ENCODE results near the gene ORC4.

ORC4 gene

DNA sequence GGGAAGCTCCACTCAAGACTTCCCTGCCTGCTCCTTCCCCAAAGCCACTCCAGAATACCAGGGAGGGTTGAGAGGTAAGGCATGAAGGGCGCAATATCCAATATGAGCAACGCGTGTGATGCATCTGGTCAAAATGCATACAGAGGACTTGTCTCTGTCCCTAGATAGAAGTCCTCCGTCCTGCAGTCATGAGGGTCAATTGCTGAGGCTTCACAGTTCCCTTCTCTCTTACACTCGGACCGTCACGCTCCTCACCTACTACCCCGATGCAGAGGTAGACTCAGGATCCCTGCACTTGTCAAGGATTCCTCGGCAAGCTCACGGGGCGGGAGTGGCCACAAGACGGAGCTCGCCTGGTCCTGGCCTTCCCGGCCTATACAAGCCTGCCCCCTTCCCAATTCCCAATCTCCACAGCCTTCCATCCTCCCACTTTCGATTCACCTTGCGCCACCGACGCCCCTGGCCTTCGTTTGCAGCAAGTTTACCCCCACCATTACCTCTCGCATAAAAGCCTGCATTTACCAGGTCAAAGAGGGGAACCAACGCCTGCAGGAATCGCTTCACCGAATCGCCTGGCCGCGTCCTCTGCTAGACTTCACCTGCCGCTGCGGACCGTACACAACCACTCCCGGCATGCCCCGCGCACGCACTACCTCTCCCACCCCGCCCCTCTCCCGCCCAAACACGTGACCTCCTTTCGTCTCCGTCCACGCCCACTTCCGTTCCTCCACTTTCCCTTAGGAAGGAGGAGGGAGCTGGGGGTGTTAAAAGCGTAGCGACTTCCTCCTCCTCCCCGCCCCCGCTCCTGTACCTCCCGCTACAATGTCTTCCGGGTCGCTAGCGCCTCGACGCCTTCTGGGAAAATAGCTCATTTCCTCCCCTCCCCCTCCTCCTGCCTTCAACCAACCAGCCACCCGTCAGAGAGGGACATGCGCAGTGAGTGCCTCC, at the start of gene ORC4:
Gene ORC4 (minus strand): TSS at position 627 of the 948 bp plus-strand sequence. CDS start 44,779 bp downstream, outside the sequence.
- DNase-seq = peak; percentile 90

- DNase-seq = no peak
These were observed 47.3 kb upstream of the ORC4 start for GRCh38 chr2:148067801-148068200.

DNA sequence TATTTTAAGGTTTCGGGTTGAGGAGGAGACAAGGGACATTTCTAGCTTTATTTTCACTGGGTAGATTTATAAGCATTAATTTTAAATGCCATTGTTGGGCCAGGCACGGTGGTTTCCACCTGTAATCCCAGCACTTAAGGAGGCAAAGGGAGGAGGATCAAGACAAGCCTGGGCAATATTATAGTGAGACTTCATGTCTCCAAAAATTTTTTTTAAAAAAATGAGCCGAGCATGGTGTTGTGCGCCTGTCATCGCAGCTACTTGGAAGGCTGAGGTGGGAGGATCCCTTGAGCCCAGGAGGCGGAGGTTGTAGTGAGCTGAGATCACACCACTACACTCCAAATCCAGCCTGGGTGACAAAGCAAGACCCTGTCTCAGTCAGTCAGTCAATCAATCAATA, 45.4 kb upstream of the ORC4 start:
- DNase-seq = no peak

DNA sequence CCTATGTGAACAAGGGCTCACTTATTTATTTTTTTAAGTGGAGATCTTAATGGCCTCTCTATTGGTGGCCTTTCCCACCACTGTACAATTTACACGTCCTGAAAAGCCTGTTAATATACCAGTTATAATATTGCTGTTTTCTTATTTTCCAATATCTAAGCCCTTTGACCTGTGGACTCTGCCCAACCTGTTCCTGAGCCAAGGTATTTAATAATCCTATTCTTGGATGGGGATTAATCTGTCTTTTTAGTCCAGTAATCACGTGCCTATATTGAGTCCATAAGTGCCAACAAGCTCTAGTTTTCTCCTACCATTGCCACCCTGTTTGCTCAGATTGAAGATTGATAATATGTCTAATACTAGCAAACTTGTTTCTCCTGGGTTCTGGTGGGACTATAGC, 43.1 kb upstream of the ORC4 start:
- DNase-seq = no peak

- no peak for DNase-seq
These were observed 38.1 kb upstream of the ORC4 start for GRCh38 chr2:148058641-148059040.

- DNase-seq = no peak
These were observed 32.1 kb upstream of the ORC4 start for GRCh38 chr2:148052687-148053086.

DNA sequence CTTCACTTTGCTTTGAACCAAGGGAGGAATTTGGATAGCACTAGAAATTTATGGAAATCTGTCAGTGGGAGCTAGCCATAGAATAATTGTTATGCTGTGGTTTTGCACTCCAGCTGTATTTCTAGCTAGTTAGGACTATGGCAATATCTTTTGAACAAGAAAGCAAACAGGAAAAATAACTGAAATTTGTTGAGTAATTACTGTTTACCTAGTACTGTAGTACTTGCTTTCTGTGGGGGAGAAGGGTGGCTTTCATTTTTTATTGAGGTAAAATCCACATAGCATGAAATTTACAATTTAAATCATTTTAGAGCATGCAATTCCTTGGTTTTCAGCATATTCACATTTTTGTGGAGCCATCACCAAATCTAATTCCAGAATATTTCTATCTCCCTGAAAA, 28.7 kb upstream of the ORC4 start:
- no peak for DNase-seq

DNA sequence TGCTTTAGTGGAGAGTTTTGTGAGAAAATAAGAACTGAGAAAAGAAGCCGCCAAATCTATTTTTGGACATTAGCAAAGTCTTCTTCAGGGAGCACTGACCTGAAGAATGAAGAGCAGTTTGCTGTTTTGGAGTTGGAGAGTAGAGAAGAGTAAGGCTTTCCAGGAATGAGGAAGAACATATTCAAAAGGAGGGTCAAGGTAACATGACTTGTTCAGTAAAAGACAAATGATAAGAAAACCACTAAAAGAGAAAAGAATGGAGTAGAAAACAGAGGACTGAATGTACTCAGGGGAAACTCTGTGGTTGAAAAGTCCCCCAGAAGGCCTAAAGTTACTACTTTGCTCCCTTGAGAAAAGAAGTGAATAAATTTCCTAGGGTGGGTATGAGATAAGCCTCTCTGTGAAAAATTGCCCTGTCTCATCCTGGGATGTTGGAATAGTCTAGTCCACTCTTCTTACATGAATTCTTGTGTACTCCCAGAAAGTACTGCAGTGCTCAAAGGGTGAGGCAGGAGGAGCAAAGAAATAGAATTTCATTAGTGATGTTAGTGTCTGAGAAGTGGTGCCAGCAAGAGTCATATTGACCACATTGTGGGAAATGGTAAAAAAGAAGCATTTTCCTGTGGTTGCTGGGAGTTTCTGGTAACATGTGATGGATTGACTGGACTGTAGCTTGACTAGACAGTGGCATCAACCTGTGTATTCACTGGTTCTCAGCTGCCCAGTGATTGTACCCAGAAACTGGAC, 28.1 kb upstream of the ORC4 start:
- DNase-seq = no peak

DNA sequence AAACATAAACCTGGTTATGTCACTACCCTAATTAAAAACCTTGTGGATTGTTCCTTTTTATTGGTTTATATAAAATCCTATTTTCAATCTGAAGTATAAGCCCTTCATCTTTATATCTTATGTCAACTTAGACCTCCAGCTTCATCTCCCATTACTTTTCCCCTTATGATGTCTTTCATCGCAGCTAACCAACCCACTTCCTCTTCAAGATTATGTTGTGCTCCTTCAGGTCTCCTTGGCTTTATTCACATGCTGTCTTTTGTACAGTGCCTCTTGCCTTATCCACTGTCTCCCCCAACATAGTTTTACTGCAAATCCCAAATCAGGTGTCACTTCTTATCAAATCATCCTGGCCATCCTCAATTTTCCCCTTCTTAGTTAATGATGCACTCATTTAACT, 26.3 kb upstream of the ORC4 start:
- DNase-seq = no peak

GRCh38 chr2:148044322-148044721, 23.8 kb upstream of the ORC4 start:
- DNase-seq = no peak

GRCh38 chr2:148042219-148042618, 21.7 kb upstream of the ORC4 start:
- DNase-seq = no peak

DNA sequence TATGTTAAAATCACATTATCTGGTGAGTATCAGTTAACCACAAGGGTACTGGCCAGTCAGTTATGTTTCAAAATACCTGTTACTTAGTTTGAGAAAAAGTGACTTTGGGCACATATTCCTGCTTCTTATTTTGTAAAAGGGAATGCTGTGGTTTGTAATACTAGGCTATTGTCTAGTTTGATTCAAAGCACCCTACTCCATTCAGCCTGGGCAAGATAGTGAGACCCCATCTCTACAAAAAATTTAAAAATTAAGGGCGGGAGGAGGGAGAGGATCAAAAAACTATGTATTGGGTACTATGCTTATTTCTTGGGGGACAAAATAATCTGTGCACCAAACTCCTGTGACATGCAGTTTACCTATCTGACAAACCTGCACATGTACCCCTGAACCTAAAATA, 19.2 kb upstream of the ORC4 start:
- DNase-seq = no peak

- DNase-seq = no peak
These were observed 11.7 kb upstream of the ORC4 start for GRCh38 chr2:148032215-148032614.

- no peak for DNase-seq
These were observed 10.6 kb upstream of the ORC4 start for GRCh38 chr2:148031152-148031551.

DNA sequence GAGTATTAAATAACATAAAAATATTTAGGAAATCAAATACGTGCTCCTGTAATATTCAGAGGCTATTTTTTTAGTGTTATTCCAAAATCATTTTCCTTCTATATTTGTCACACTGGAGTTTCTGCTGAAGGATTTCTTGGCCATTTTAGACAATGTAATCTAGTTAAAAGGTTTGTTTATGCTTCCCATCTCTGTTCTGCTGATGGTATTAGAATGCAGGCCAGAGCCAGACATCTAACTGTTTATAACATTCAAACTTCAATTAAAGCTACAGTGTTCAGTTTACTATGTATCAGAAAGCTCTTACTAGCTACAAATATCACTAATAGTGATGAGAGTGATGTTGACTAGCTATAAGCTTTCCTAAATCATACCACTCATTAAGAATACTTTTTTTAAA, 8.2 kb upstream of the ORC4 start:
- no peak for DNase-seq

DNA sequence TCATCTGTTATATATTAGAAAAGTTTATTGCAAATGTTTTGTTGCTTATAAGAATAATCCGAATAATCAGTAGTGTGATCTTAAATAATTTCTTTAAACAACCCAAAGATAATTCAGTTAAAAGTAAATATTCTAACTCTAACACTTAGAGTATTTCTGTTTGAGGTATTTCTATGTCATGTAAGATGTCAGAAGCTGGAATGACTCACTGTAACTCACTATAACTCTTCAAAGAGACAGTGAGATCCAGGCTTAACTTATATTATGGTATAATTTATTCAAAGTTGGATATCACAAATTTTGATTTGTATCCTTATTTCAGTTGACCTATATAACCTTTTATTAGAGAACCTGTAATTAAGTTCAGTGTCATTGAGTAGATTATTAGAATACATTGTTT, 7.3 kb upstream of the ORC4 start:
- DNase-seq = no peak

DNA sequence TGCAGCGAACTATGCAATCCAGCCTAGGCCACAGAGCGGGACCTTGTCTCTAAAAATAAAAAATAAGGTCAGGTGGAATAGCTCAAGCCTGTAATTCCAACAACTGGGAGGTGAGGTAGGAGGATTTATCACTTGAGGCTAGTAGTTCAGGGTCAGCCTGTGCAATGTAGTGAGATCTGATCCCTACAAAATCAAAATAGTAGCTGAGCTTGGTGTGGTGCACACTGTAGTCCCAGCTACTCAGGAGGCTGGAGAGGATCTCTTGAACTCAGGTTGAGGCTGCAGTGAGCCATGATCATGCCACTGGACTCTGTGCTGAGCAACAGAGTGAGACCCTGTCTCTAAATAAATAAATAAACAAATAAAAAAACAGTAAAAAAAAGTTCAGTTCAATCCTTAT, 6.0 kb upstream of the ORC4 start:
- no peak for DNase-seq

GRCh38 chr2:148023861-148024260, 3.3 kb upstream of the ORC4 start:
- DNase-seq = no peak

DNA sequence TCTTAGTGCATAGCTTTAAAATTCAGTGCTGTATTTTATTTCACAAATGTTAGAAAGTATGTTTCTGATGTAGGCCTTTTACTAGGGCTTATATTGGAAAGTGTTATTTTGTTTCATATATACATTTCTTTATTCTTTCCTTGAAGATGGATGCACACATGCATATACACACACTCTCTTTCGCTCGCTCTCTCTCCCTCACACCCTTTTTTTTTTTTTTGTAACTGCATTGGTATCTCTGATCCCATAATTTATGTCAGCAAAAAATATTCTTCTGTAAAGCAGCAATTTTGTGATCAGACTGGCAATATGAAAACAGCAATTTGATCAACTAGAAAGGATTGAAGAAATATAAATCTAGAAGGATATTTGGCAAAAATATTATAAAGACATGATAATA, 2.3 kb upstream of the ORC4 start:
- DNase-seq = no peak

DNA sequence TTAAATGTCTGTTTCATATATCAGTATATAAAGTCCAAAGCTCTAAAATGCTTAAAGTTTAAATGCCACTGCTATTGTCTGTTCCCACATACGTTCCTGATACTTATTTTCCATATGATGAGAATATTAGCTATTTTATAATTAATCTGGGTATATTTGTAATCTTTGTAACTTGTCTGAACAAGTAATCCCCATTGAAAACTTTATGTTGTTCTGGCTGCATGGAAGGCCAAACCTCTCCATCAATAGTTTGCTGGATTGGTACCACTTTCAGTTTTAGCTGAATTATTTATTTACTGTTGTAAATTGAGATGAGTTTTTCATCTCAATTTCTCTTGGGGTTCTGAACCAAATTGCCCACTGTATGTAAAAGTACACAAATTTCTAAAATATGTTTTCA, 1.8 kb upstream of the ORC4 start:
- DNase-seq = no peak

- DNase-seq = no peak
These were observed 1.3 kb upstream of the ORC4 start for GRCh38 chr2:148021886-148022285.

DNA sequence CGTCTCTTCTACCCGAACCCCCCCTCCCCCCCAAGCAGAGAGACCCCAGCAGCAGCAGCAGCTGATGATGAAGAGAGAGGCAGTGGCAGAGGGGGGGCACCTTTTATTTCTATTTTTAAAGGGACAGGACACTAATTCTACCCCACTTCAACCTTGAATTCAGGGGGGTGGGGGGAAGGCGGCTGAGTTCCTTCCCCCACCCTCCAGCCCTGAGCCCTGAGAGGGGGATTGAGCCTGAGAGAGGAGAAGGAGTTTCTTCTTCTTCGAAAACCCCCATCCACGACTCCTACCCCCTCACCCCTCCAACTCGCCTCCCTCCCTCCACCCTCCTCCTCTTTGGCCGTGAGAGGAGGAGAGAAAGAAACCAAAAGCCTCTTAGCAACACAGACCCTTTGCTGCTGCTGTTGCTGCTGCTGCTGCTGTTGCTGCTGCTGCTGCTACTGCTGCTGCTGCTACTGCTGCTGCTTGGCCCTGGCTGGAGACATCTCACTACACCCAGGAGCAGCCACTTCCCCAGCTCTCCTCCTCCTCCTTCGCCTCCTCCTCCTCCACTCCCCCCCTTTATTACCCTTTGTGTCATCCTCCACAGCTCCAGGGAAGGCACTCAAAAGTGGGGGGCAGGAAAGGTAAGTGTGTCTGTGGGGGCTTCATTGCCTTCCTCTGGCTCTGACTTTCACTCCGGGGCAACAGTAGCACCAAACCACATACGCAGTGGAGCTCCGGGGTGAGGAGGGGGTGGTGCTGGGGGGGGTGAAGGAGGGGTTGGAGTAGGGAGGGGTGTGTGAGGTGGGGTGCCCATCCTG, 723 bp upstream of the ORC4 start, which contains the start of gene MBD5:
Gene MBD5 (plus strand): TSS at position 33 of the 803 bp plus-strand sequence.
- peak; percentile 6 for DNase-seq

DNA sequence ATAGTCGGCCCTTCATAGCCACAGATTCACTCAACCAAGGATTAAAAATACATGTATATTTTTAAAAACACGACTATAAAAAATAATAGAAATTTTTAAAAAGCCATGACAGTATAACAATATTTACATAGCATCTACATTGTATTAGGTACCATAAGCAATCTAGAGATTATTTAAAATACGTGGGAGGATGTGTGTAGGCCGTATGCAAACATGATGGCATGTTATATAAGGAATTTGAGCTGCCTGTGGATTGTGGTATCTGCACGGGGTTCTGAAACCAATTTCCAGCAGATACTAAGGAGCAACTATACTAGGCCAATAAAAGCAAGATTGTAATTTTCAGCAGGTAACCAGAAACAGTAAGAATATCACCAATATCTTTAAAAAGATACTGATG, 5.9 kb downstream of the ORC4 start:
- DNase-seq = no peak
